GM13977 (cell line): ENCODE results near the gene IDE.
"Not testable (repeated sequence)": the region's sequence is repeated elsewhere in the genome, so short reads cannot be mapped to it uniquely, and the experiment has no call there.

Source experiments
- DNase-seq: peaks from one replicate; pipeline ENCODE4 v3.0.0; 2012; ENCODE audit warnings: low spot score
- in situ Hi-C: fragments of 300-500 bp; cut with MboI; formaldehyde crosslinking; loops from one replicate; pipeline ENCODE4 v1.12.0; 2022; ENCODE audit warnings: low sequenced_read_pairs, low pct_unique_long_range_greater_than_20kb, mixed read lengths, inconsistent platforms; ENCODE audit not compliant: unreplicated experiment
- TF ChIP-seq, protein P1 (sequence below): IDR thresholded peaks from 2 replicates; pipeline ENCODE4 v1.5.1; 2012; ENCODE audit warnings: mild to moderate bottlenecking, control low read depth; ENCODE audit not compliant: insufficient read depth; ENCODE audit errors: extremely low read depth, missing control alignments

The IDE gene

DNA sequence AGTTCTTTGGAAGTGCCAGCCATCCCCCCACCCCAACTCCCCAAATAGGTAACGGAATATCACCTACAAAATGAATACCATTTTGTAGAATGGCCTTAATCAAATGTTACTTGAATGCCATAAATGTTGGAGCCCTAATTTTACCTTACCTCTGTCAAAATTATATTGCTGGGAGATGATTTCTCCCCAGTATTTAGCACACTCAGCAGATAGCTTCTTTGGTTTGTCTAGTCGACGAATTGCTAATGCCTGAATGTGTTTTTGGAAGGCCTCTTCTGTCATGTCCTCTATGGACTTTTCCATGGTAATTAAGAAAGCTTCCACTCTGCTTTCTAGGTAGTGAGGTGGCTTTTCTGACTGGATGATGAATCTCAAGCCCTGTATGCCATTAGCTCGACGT lies 110.3 kb downstream of the IDE start:
- in situ Hi-C loops = no loop called here
- DNase-seq = no peak
- TF ChIP-seq, protein P1, sequence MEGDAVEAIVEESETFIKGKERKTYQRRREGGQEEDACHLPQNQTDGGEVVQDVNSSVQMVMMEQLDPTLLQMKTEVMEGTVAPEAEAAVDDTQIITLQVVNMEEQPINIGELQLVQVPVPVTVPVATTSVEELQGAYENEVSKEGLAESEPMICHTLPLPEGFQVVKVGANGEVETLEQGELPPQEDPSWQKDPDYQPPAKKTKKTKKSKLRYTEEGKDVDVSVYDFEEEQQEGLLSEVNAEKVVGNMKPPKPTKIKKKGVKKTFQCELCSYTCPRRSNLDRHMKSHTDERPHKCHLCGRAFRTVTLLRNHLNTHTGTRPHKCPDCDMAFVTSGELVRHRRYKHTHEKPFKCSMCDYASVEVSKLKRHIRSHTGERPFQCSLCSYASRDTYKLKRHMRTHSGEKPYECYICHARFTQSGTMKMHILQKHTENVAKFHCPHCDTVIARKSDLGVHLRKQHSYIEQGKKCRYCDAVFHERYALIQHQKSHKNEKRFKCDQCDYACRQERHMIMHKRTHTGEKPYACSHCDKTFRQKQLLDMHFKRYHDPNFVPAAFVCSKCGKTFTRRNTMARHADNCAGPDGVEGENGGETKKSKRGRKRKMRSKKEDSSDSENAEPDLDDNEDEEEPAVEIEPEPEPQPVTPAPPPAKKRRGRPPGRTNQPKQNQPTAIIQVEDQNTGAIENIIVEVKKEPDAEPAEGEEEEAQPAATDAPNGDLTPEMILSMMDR = no peak

DNA sequence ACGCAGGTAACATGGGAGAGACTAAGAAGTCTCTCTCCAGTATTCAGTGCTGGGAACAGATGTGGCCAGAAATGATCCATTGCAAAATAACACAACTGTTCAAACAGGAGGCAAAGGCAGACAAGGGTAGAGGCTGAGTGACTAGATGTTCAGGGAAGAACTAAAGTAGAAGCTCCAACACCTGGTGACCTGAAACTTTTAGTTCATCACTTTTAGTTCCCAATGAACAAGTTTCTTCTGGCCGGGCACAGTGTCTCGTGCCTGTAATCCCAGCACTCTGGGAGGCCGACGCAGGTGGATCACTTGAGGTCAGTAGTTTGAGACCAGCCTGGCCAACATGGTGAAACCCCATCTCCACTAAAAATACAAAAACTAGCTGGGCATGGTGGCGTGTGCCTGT lies 118.9 kb downstream of the IDE start:
- DNase-seq, in situ Hi-C loops: not testable (repeated sequence)

DNA sequence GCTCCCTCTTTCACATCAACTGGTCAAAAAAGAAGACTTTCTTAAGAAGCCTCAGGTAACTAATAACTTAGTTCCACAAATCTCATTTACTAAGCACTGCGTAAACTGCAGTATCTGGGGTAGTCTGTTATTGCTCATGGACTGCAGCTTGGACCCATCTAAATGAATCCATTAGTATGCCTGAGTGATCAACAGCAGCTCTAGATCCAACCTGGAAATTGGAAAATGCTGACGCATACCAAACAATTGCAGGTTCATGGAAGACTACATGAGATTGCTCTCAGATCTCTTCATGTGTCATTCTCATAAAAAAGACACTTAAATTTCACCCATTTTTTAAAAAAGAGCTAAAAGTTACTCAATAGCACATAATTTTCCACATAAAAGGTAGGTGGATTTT lies 121.6 kb downstream of the IDE start:
- TF ChIP-seq, protein P1 = no peak
- DNase-seq = no peak
- in situ Hi-C loops = no loop called here

DNA sequence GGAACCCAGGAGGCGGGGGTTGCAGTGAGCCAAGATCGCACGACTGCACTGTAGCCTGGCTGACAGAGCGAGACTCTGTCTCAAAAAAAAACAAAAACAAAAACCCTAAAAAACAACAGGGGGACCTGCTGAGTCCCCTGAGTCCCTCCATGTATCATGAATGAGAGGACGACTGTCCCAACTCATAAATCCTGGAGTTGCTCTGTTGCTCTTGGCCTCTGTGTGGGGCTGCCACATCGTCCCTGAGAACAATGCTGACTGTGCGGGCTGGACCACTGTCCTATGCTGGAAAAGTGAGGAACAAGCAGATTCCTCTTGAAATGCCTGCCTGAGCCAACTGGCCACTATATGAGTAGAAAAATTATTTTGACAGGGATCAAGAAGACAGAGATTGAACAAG lies 122.5 kb downstream of the IDE start:
- TF ChIP-seq, protein P1 = no peak
- in situ Hi-C loops = no loop called here
- DNase-seq = no peak

DNA sequence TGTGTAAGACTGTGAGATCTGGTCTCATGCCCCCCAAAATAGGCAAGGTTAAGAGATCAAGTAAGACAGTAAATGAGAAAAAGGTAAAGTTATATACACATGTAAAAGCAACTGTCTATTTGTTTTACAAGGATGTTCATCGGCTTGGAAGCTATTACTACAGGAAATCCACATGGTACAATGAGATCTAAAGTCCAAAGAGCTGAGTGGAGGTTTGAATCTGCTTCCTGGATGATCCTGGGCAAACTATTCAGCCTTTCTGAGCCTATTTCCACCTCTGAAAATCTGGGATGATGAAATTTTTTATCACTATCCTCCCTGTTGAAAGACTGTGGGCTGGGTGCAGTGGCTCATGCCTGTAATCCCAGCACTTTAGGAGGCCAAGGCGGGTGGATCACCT lies 123.0 kb downstream of the IDE start:
- no peak for DNase-seq
- in situ Hi-C loops = no loop called here
- TF ChIP-seq, protein P1 = no peak

DNA sequence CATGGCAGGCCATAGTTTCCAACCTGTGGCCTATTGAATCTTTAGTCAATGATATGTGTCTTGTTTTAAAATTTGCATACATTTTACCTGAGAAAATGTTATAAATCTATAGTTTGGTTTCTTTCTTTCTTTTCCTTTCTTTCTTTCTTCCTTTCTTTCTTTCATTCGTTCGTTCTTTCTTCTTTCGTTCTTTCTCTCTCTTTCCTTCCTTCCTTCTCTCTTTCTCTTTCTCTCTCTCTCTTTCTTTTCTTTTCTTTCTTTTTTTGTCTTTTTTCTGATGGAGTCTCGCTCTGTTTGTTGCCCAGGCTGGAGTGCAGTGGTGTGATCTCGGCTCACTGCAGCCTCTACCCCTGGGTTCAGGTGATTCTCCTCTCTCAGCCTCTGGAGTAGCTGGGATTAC lies 133.3 kb downstream of the IDE start:
- no peak for DNase-seq
- in situ Hi-C loops = no loop called here
- TF ChIP-seq, protein P1 = no peak

DNA sequence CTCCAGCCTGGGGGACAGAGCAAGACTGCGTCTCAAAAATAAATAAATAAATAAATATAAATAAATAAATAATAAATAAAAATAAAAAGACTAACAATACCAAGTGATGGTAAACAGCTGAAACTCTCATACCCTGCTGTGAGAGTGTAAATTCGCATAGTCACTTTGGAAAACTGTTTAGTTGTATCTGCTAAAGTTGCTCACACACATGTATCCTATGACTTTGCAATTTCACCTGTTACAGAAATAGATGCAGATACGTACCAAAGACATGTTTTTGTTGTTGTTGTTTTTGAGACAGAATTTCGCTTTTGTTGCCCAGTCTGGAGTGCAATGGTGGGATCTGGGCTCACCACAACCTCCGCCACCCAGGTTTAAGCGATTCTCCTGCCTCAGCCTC lies 135.7 kb downstream of the IDE start:
- DNase-seq = no peak
- TF ChIP-seq, protein P1 = no peak
- in situ Hi-C loops = loop anchor here (10.0 kb wide), 1 partner anchor 353 kb away; no protein-coding TSS in a partner anchor
